ENCODE data around the gene HAUS3.
A peak's percentile ranks its signal among the peaks of the same experiment; 100 is the strongest.

DNA sequence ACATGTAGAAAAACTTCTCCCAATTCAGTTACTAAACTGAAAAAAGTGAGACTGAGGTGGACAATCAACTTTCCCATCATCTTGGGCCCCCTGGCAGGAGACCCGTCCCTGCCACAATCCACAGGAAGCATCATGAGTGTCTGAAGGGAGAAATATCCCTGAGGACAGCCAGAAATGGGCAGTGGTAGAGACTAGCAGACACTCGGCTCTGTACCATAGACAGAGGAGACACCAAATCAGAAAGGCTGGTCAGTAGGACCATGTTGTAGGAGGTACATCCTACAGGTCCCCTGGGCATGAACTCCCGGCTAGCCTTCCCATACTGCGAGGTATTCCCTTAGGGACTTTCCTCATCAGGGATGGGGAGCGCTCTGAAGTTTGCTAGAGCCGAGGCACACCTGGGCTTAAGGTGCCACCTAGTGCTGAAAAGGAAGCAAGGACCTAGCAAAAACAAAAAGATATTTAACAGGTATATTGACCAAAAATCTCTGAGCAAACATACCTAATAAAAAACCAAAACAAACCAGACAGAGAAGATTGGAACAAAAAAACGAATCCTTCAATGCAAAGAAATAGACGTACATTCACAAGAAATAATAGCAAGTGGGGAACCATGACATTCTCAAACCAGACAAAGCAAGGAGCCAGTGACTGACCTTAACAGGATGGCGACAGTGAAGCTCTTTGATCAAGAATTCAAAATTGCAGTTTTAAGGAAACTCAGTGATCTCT is 55.6 kb downstream of the HAUS3 start:
- no peak for TF ChIP-seq EZH2 (IDR thresholded peaks at IDR 0.05; ENCODE audit: borderline replicate concordance, low read depth, low read length, severe bottlenecking)
- TF ChIP-seq, protein P1, sequence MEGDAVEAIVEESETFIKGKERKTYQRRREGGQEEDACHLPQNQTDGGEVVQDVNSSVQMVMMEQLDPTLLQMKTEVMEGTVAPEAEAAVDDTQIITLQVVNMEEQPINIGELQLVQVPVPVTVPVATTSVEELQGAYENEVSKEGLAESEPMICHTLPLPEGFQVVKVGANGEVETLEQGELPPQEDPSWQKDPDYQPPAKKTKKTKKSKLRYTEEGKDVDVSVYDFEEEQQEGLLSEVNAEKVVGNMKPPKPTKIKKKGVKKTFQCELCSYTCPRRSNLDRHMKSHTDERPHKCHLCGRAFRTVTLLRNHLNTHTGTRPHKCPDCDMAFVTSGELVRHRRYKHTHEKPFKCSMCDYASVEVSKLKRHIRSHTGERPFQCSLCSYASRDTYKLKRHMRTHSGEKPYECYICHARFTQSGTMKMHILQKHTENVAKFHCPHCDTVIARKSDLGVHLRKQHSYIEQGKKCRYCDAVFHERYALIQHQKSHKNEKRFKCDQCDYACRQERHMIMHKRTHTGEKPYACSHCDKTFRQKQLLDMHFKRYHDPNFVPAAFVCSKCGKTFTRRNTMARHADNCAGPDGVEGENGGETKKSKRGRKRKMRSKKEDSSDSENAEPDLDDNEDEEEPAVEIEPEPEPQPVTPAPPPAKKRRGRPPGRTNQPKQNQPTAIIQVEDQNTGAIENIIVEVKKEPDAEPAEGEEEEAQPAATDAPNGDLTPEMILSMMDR (IDR thresholded peaks at IDR 0.05; ENCODE audit: borderline replicate concordance, extremely low read depth, low read length, poor library complexity, severe bottlenecking), result peak; percentile 30
